GM12878 (cell line): ENCODE data around the gene APC2.

Source experiments
- CTCF ChIP-seq, 3 experiments: IDR thresholded peaks in 2 of 3; conservative IDR thresholded peaks in 1 of 3; 2 replicates each; pipeline ENCODE4 v1.5.1; 2011; ENCODE audit warnings: low read depth in 3 of 3, low read length in 3 of 3, mild to moderate bottlenecking in 3 of 3, control low read depth in 2 of 3, moderate library complexity in 2 of 3, inconsistent platforms in 1 of 3, mixed read lengths in 1 of 3; ENCODE audit not compliant: control insufficient read depth in 2 of 3, insufficient read depth in 1 of 3; ENCODE audit errors: extremely low read depth in 1 of 3
- TCF3 ChIP-seq: IDR thresholded peaks from 2 replicates; pipeline ENCODE4 v1.6.1; 2012; ENCODE audit warnings: low read depth, mild to moderate bottlenecking, low read length, borderline replicate concordance; ENCODE audit not compliant: insufficient read depth

GRCh38 chr19:1472231-1473084, 22.5 kb downstream of the APC2 start:
- TF ChIP-seq CTCF (IDR thresholded peaks at IDR 0.05 in 2 of 3, conservative IDR thresholded peaks at IDR 0.05 in 1 of 3; ENCODE audit: control insufficient read depth in 2 of 3, extremely low read depth in 1 of 3, insufficient read depth in 1 of 3, low read depth in 3 of 3, low read length in 3 of 3), result no peak
- no peak for TF ChIP-seq TCF3
